HFFc6 (cell line): ENCODE data around the gene FNDC3B. TPM values are rescaled to one million over a fixed set of nuclear protein-coding genes. Genes with fewer than 3 reads are reported as not detected.
A peak's percentile ranks its signal among the peaks of the same experiment; 100 is the strongest.

Experiments used
- DNase-seq: peaks from one replicate; pipeline ENCODE4 v3.0.0-alpha.2; 2018
- H3K27ac Mint-ChIP-seq: 2 replicates; pipeline ENCODE4 v1.8.0; 2020; ENCODE audit warnings: mild to moderate bottlenecking, mixed read lengths
- H3K27me3 Mint-ChIP-seq: 2 replicates; pipeline ENCODE4 v1.8.0; 2021; ENCODE audit warnings: mild to moderate bottlenecking, moderate library complexity, mixed read lengths; ENCODE audit not compliant: insufficient read depth
- H3K36me3 Mint-ChIP-seq: 2 replicates; pipeline ENCODE4 v1.8.0; 2021; ENCODE audit warnings: low read depth, mixed read lengths
- H3K4me1 Mint-ChIP-seq: 2 replicates; pipeline ENCODE4 v1.8.0; 2020; ENCODE audit warnings: low read depth, mixed read lengths
- H3K4me3 Mint-ChIP-seq: 2 replicates; pipeline ENCODE4 v1.8.0; 2020; ENCODE audit warnings: mild to moderate bottlenecking, moderate library complexity, mixed read lengths
- H3K9me3 Mint-ChIP-seq: 2 replicates; pipeline ENCODE4 v1.8.0; 2020; ENCODE audit warnings: mild to moderate bottlenecking, mixed read lengths
- CTCF ChIP-seq: fragments of 200-600 bp; sonication (generic); IDR thresholded peaks from 2 replicates; pipeline ENCODE4 v1.5.0; 2021; ENCODE audit warnings: antibody characterized with exemption, mild to moderate bottlenecking
- total RNA-seq, 6 experiments: library from RNA; stranded (reverse); fragmentation: NEBNext Ultra II Directional; extraction: Animal tissue kit (Norgen Biotek cat#: 25700); gene quantifications; 2 replicates in 1 of 6; 3 replicates in 5 of 6; pipeline ENCODE4 v1.2.3, GENCODE V29; 2021

Gene FNDC3B
- total RNA-seq, 6 experiments from 2014 or later = 133 to 192 (median 155) TPM

GRCh38 chr3:172270557-172271166 is 231.3 kb downstream of the FNDC3B start:
- H3K4me1 Mint-ChIP-seq = peaks cover 29% of the 10 kb centered on the region; the same call in 1 of the 2 replicates
- H3K36me3 Mint-ChIP-seq = peaks cover 39% of the 10 kb centered on the region
- no peak overlapping the region for H3K4me3 Mint-ChIP-seq

GRCh38 chr3:172271386-172271976 is 232.1 kb downstream of the FNDC3B start:
- H3K27me3 Mint-ChIP-seq = peaks cover 5% of the 10 kb centered on the region
- H3K36me3 Mint-ChIP-seq = peaks cover 35% of the 10 kb centered on the region
- no peak for TF ChIP-seq CTCF
- DNase-seq = no peak
- no peak overlapping the region for H3K27ac Mint-ChIP-seq
- H3K4me1 Mint-ChIP-seq = peaks cover 35% of the 10 kb centered on the region; the same call in 1 of the 2 replicates
- no peaks in the 10 kb centered on the region for H3K9me3 Mint-ChIP-seq
- no peak overlapping the region for H3K4me3 Mint-ChIP-seq

More at GRCh38 chr3:172270557-172271166, 231.3 kb downstream of the FNDC3B start:
- Mint-ChIP-seq H3K9me3 (no peaks in the 10 kb centered on the region), H3K27ac (no peak overlapping the region), H3K27me3 (peaks cover 2% of the 10 kb centered on the region)
- no peak for TF ChIP-seq CTCF
- no peak for DNase-seq

GRCh38 chr3:172272698-172273097 is 233.3 kb downstream of the FNDC3B start:
- peaks cover 29% of the 10 kb centered on the region for H3K36me3 Mint-ChIP-seq
- no peak overlapping the region for H3K27ac Mint-ChIP-seq
- peak overlapping the region; percentile 31; the same call in 1 of the 2 replicates for H3K4me3 Mint-ChIP-seq
- no peak for DNase-seq
- H3K27me3 Mint-ChIP-seq = peaks cover 5% of the 10 kb centered on the region
- TF ChIP-seq CTCF = no peak
- H3K9me3 Mint-ChIP-seq = no peaks in the 10 kb centered on the region
- H3K4me1 Mint-ChIP-seq = peaks cover 36% of the 10 kb centered on the region

GRCh38 chr3:172273378-172273777 is 234.0 kb downstream of the FNDC3B start:
- Mint-ChIP-seq H3K27ac (no peak overlapping the region), H3K27me3 (peaks cover 5% of the 10 kb centered on the region), H3K4me3 (no peak overlapping the region), H3K4me1 (peaks cover 43% of the 10 kb centered on the region), H3K36me3 (peaks cover 29% of the 10 kb centered on the region), H3K9me3 (no peaks in the 10 kb centered on the region)
- TF ChIP-seq CTCF = no peak
- no peak for DNase-seq

- peaks cover 29% of the 10 kb centered on the region for H3K36me3 Mint-ChIP-seq
- no peak for DNase-seq
- no peak overlapping the region for H3K4me3 Mint-ChIP-seq
- TF ChIP-seq CTCF = no peak
- peaks cover 5% of the 10 kb centered on the region for H3K27me3 Mint-ChIP-seq
- peaks cover 58% of the 10 kb centered on the region for H3K4me1 Mint-ChIP-seq
- no peaks in the 10 kb centered on the region for H3K9me3 Mint-ChIP-seq
- no peak overlapping the region for H3K27ac Mint-ChIP-seq
Measured at GRCh38 chr3:172274906-172275305, 235.5 kb downstream of the FNDC3B start.
